VCaP (cell line): Measurements from ENCODE around the gene LMTK3.
"Not testable (repeated sequence)": the region's sequence is repeated elsewhere in the genome, so short reads cannot be mapped to it uniquely, and the experiment has no call there.

ENCODE experiments used
- H3K27ac ChIP-seq: fragments of 450-650 bp; 2 replicates; pipeline ENCODE4 v1.5.1; 2017
- TF ChIP-seq, protein P1 (sequence below): fragments of 450-650 bp; conservative IDR thresholded peaks from 2 replicates; pipeline ENCODE4 v1.5.1; 2017; ENCODE audit warnings: mild to moderate bottlenecking, moderate library complexity

LMTK3 gene

GRCh38 chr19:48487948-48488347 lies 23.7 kb downstream of the LMTK3 start:
- TF ChIP-seq, protein P1, sequence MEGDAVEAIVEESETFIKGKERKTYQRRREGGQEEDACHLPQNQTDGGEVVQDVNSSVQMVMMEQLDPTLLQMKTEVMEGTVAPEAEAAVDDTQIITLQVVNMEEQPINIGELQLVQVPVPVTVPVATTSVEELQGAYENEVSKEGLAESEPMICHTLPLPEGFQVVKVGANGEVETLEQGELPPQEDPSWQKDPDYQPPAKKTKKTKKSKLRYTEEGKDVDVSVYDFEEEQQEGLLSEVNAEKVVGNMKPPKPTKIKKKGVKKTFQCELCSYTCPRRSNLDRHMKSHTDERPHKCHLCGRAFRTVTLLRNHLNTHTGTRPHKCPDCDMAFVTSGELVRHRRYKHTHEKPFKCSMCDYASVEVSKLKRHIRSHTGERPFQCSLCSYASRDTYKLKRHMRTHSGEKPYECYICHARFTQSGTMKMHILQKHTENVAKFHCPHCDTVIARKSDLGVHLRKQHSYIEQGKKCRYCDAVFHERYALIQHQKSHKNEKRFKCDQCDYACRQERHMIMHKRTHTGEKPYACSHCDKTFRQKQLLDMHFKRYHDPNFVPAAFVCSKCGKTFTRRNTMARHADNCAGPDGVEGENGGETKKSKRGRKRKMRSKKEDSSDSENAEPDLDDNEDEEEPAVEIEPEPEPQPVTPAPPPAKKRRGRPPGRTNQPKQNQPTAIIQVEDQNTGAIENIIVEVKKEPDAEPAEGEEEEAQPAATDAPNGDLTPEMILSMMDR, result no peak
- no peak overlapping the region for H3K27ac ChIP-seq

DNA sequence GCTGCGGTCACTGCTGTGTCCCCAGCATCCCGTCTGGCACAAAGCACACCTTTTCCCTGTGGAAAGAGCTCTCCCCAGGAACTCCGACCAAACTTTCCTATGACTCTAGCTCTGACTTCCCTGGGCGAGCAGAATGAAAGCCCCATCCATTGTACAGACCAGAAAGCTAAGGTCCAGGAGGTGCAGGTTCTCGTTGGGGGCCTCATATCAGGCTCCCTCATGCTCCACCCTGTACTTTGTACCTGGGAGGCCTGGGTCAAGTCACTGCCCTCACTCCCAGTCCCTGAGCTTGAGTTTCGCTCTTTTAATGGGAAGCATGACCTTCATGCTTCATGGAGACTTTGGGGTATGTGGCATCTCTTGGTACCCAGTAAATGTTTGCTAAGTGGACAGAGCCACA lies 24.1 kb downstream of the LMTK3 start:
- no peak overlapping the region for H3K27ac ChIP-seq
- TF ChIP-seq, protein P1, result no peak

- H3K27ac ChIP-seq, result not testable (repeated sequence)
Measured at GRCh38 chr19:48486706-48487105, 24.9 kb downstream of the LMTK3 start.

DNA sequence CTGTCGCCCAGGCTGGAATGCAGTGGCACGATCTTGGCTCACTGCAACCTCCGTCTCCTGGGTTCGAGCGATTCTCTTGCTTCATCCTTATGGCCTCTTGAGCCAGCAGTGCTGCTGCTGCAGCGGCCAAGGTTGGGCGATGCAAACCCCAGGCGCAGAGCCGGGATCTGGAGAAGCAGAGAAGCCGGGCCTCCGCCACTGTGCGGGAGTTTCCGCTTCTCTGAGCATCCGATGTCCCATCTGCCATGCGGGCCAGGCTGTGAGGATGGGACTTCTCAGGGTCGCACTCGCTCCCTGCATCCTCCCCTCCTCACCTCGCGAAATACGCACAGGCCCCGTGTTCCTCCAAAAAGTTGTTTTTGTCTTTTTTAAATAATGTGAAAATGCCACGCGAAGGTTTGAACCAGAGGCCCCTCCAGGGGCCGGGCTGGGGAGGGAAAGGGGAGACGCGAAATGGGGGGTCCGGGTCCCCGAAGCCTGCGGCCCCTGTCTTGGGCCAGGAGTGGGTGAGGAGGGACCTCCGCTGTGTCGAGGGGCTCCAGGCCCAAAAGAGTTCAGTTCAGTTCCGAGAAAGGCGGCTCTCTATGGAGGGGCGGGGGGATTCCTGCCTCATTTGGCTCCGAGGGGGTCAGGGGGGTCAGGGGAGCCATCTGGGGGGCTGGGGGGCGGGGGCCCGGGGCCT lies 26.6 kb downstream of the LMTK3 start:
- TF ChIP-seq, protein P1, result no peak
- H3K27ac ChIP-seq, result no peak overlapping the region

DNA sequence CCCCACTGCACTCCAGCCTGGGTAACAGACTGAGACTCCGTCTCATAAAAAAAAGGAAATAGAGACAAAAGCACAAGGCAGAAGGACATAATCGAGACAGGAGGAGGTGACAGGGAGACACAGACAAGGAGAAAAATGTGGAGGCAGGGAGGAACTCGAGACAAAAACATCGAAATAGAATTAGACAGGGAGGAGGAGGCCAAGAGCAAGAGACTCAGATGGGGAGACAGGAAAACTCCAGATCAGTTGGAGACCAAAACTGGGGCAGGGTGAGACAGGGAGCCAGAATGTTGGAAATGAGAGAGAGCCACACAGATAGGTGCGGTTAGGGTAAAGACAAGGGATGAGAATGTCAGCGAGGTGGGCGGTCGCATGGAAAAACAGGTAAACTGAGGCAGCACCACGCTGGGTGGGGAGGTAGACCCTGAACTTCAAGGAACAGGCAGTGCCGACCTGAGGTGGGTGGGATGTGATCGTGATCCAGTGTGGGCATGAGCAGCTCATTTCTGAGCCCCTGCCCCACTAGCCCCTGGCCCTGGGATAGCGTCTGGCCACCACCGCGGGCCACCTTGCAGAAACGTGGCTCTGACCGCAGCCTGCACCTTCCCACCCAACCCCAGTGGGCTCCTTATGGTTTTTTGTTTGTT lies 27.3 kb downstream of the LMTK3 start:
- TF ChIP-seq, protein P1, result no peak
- H3K27ac ChIP-seq, result no peak overlapping the region

DNA sequence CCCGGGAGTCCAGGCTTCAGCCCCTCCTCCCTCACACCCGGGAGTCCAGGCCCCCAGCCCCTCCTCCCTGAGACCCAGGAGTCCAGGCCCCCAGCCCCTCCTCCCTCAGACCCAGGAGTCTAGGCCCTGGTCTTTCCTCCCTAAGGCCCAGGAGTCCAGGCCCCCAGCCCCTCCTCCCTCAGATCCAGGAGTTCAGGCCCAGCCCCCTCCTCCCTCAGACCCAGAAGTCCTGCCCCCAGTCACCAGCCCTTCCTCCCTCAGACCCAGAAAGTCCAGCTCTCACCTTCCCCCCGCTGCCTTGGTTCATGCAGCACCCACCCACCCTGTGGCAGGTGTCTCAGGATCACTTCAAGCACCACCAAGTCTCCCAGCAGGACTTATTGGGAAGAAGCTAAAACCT lies 28.3 kb downstream of the LMTK3 start:
- TF ChIP-seq, protein P1, result no peak
- no peak overlapping the region for H3K27ac ChIP-seq

- TF ChIP-seq, protein P1, result no peak
- H3K27ac ChIP-seq, result peak overlapping the region; percentile 50
Measured at GRCh38 chr19:48481846-48482639, 29.6 kb downstream of the LMTK3 start.
